Right cardiac atrium (tissue), 5 donors: Measurements from ENCODE around the gene SMOC1. TPM values are rescaled to one million over a fixed set of nuclear protein-coding genes. Genes with fewer than 3 reads are reported as not detected.

Experiments
- ATAC-seq, 2 donors: fragments of 200-7000 bp; cut with Tn5 transposase; one replicate each; pipeline versions ENCODE4 v1.8.0 to v1.9.1; 2020; ENCODE audit warnings: moderate library complexity in 2 of 2, mild to moderate bottlenecking in 1 of 2
- DNase-seq, 3 donors: peaks; one replicate each; pipeline ENCODE4 v3.0.0-alpha.2; 2020
- H3K27ac ChIP-seq: one replicate; pipeline ENCODE4 v1.5.1; 2013; ENCODE audit warnings: mild to moderate bottlenecking, low read length, control low read depth, moderate library complexity
- H3K27me3 ChIP-seq: one replicate; pipeline ENCODE4 v1.6.1; 2013; ENCODE audit not compliant: control insufficient read depth, insufficient read depth
- H3K4me1 ChIP-seq: one replicate; pipeline ENCODE4 v1.6.1; 2013; ENCODE audit warnings: low read length; ENCODE audit not compliant: control insufficient read depth, insufficient read depth
- H3K4me3 ChIP-seq: one replicate; pipeline ENCODE4 v1.5.1; 2013; ENCODE audit warnings: low read length, control low read depth
- H3K9me3 ChIP-seq: one replicate; pipeline ENCODE4 v1.6.1; 2013; ENCODE audit warnings: low read length; ENCODE audit not compliant: control insufficient read depth
- WGBS: extraction: QIAGEN DNeasy Blood & Tissue Kit; methylation state at CpG from one replicate; pipeline ENCODE4 v1.1.7; 2013; 5-methylcytosine and 5-hydroxymethylcytosine counted together
- intact Hi-C, 4 donors: fragments of 100-400 bp; cut with DNase I; formaldehyde crosslinking; loops; one replicate each; pipeline versions ENCODE4 v1.11.0 to v1.14.0; 2022 to 2023
- long read RNA-seq, 4 donors: library from polyadenylated mRNA; unstranded; transcript quantifications; one replicate each; pipeline ENCODE4 v2.0.0, GENCODE V29; 2020 to 2021
- polyA plus RNA-seq: library from polyadenylated mRNA; stranded (reverse); fragments of 200-250 nt; gene quantifications from one replicate; pipeline ENCODE4 v1.2.3, GENCODE V29; 2013
- total RNA-seq, 4 donors: library from RNA; stranded (reverse); fragmentation: NEBNext Ultra II Directional; extraction: Animal tissue kit (Norgen Biotek cat#: 25700); gene quantifications; one replicate each; pipeline ENCODE4 v1.2.1, GENCODE V29; 2021
- donor health status: healthy with polysubstance abuse.
- donor health status: DM: no; HTN: yes; CAD: no.
- donor health status: DM: no; HTN: no; CAD: no.
- donor health status: DM: no; HTN: yes; CAD: no; lungs with severe emphysema.
- donor health status: DM: yes; HTN: yes; CAD: no.

Gene SMOC1
- total RNA-seq: 10 to 100 TPM; 18.3 to 37.0 (median 23.7) TPM
- 13.4 TPM for polyA plus RNA-seq
- long read RNA-seq, donor 1, partial matches to known transcripts: 1 of 6 reads
- long read RNA-seq, donor 1, other reads (novel, unspliced or antisense): 2 of 6 reads
- long read RNA-seq, donor 2, partial matches to known transcripts: 0 of 4 reads
- long read RNA-seq, donor 2, other reads (novel, unspliced or antisense): 4 of 4 reads
- long read RNA-seq, donor 3, partial matches to known transcripts: 0 of 1 reads
- long read RNA-seq, donor 3, other reads (novel, unspliced or antisense): 1 of 1 reads
- long read RNA-seq, donor 4, partial matches to known transcripts: 0 of 2 reads
- long read RNA-seq, donor 4, other reads (novel, unspliced or antisense): 2 of 2 reads

- peak; percentile 86 to 97 for ATAC-seq
- 1% methylated on average over 67 of the region's 67 CpGs for WGBS
- Histone ChIP-seq H3K4me3 (peak within 1 kb of the TSS; percentile 11), H3K27me3 (peaks cover 3% of the 10 kb centered on the region), H3K27ac (no peak within 1 kb of the TSS), H3K4me1 (no peaks in the 10 kb centered on the region), H3K9me3 (no peaks in the 10 kb centered on the region)
- intact Hi-C loops: loop anchor here in 3 of 4 donors (5.0 to 10.0 kb wide), 2 partner anchors 135 to 148 kb away; no protein-coding TSS in a partner anchor
- peak; percentile 77 to 87 (median 81) for DNase-seq
Observed at GRCh38 chr14:69879175-69880043, at the start of gene SMOC1. TSS of gene SMOC1 (plus strand) at chr14:69879416. CDS start at chr14:69879679, 263 bp downstream.

- no peak overlapping the region for H3K4me3 ChIP-seq
- ATAC-seq (no peak), DNase-seq (no peak)
- WGBS: 71% methylated on average over 3 of the region's 3 CpGs
- H3K27ac ChIP-seq: no peak overlapping the region
- H3K9me3 ChIP-seq: no peaks in the 10 kb centered on the region
- intact Hi-C loops: no loop called here
- H3K4me1 ChIP-seq: no peaks in the 10 kb centered on the region
- H3K27me3 ChIP-seq: no peaks in the 10 kb centered on the region
Observed at GRCh38 chr14:69838881-69839416, 40.3 kb upstream of the SMOC1 start.

GRCh38 chr14:69839661-69840060 lies 39.6 kb upstream of the SMOC1 start:
- no peak for ATAC-seq
- WGBS: 88% methylated on average over 3 of the region's 3 CpGs
- no peak overlapping the region for H3K4me3 ChIP-seq

GRCh38 chr14:69841656-69842055 lies 37.6 kb upstream of the SMOC1 start:
- Histone ChIP-seq H3K4me1 (no peaks in the 10 kb centered on the region), H3K27me3 (no peaks in the 10 kb centered on the region), H3K4me3 (no peak overlapping the region), H3K27ac (no peak overlapping the region), H3K9me3 (no peaks in the 10 kb centered on the region)
- ATAC-seq (no peak), DNase-seq (no peak)
- 29% methylated on average over 5 of the region's 5 CpGs for WGBS
- intact Hi-C loops: no loop called here

More at GRCh38 chr14:69839661-69840060, 39.6 kb upstream of the SMOC1 start:
- DNase-seq: no peak
- intact Hi-C loops: no loop called here
- Histone ChIP-seq H3K4me1 (no peaks in the 10 kb centered on the region), H3K27ac (no peak overlapping the region), H3K9me3 (no peaks in the 10 kb centered on the region), H3K27me3 (no peaks in the 10 kb centered on the region)

GRCh38 chr14:69842686-69843420 lies 36.4 kb upstream of the SMOC1 start:
- intact Hi-C loops: no loop called here
- H3K27me3 ChIP-seq: no peaks in the 10 kb centered on the region
- DNase-seq (no peak), ATAC-seq (no peak)
- H3K9me3 ChIP-seq: no peaks in the 10 kb centered on the region
- H3K4me1 ChIP-seq: no peaks in the 10 kb centered on the region
- H3K27ac ChIP-seq: no peak overlapping the region
- 73% methylated on average over 13 of the region's 13 CpGs for WGBS
- no peak overlapping the region for H3K4me3 ChIP-seq

GRCh38 chr14:69844171-69844570 lies 35.0 kb upstream of the SMOC1 start:
- Histone ChIP-seq H3K9me3 (no peaks in the 10 kb centered on the region), H3K27ac (no peak overlapping the region), H3K4me3 (no peak overlapping the region), H3K27me3 (no peaks in the 10 kb centered on the region), H3K4me1 (no peaks in the 10 kb centered on the region)
- 91% methylated on average over 2 of the region's 2 CpGs for WGBS
- intact Hi-C loops: no loop called here
- DNase-seq (no peak), ATAC-seq (no peak)

- ATAC-seq: no peak
- 63% methylated on average over 2 of the region's 2 CpGs for WGBS
- Histone ChIP-seq H3K27me3 (no peaks in the 10 kb centered on the region), H3K4me3 (no peak overlapping the region), H3K27ac (no peak overlapping the region), H3K4me1 (no peaks in the 10 kb centered on the region), H3K9me3 (no peaks in the 10 kb centered on the region)
- intact Hi-C loops: no loop called here
- DNase-seq: no peak
Observed at GRCh38 chr14:69845050-69845581, 34.1 kb upstream of the SMOC1 start.

GRCh38 chr14:69845787-69846186 lies 33.4 kb upstream of the SMOC1 start:
- H3K4me1 ChIP-seq: no peaks in the 10 kb centered on the region
- DNase-seq: no peak
- intact Hi-C loops: no loop called here
- H3K4me3 ChIP-seq: no peak overlapping the region
- H3K27me3 ChIP-seq: no peaks in the 10 kb centered on the region
- H3K27ac ChIP-seq: no peak overlapping the region
- no peak for ATAC-seq
- WGBS: 37% methylated on average over 5 of the region's 5 CpGs
- H3K9me3 ChIP-seq: no peaks in the 10 kb centered on the region

GRCh38 chr14:69848156-69848555 lies 31.1 kb upstream of the SMOC1 start:
- H3K4me1 ChIP-seq: no peaks in the 10 kb centered on the region
- WGBS: 82% methylated on average over 2 of the region's 2 CpGs
- ATAC-seq (no peak), DNase-seq (no peak)
- no peaks in the 10 kb centered on the region for H3K27me3 ChIP-seq
- H3K4me3 ChIP-seq: no peak overlapping the region
- intact Hi-C loops: no loop called here
- H3K9me3 ChIP-seq: no peaks in the 10 kb centered on the region
- H3K27ac ChIP-seq: no peak overlapping the region

- H3K4me1 ChIP-seq: no peaks in the 10 kb centered on the region
- H3K9me3 ChIP-seq: no peaks in the 10 kb centered on the region
- 41% methylated on average over 6 of the region's 6 CpGs for WGBS
- H3K27me3 ChIP-seq: no peaks in the 10 kb centered on the region
- DNase-seq (no peak), ATAC-seq (no peak)
- no peak overlapping the region for H3K27ac ChIP-seq
- intact Hi-C loops: no loop called here
- H3K4me3 ChIP-seq: no peak overlapping the region
Observed at GRCh38 chr14:69848903-69849391, 30.3 kb upstream of the SMOC1 start.
